ENCODE results near the gene TJP2.

- no peak for TF ChIP-seq CTCF (IDR thresholded peaks at IDR 0.05; ENCODE audit: insufficient read depth, low read depth, low read length)
- no peak for TF ChIP-seq EZH2 (IDR thresholded peaks at IDR 0.05; ENCODE audit: insufficient read depth, low read length)
Observed at GRCh38 chr9:69254223-69254622, 80.1 kb downstream of the TJP2 start.
